ENCODE data around the gene CRB3.

CRB3 gene

GRCh38 chr19:6470173-6470572, 6.1 kb downstream of the CRB3 start:
- no peak for DNase-seq

GRCh38 chr19:6471076-6471475, 7.0 kb downstream of the CRB3 start:
- DNase-seq, result no peak

GRCh38 chr19:6472713-6473112, 8.6 kb downstream of the CRB3 start:
- no peak for DNase-seq

GRCh38 chr19:6473647-6474046, 9.6 kb downstream of the CRB3 start:
- DNase-seq, result no peak

GRCh38 chr19:6475321-6476108, 11.4 kb downstream of the CRB3 start:
- no peak for DNase-seq

GRCh38 chr19:6476155-6476895, 12.3 kb downstream of the CRB3 start:
- DNase-seq, result peak; percentile 93

- DNase-seq, result no peak
Observed at GRCh38 chr19:6476896-6477431, 12.9 kb downstream of the CRB3 start.

- no peak for DNase-seq
Observed at GRCh38 chr19:6478815-6479214, 14.7 kb downstream of the CRB3 start.

- DNase-seq, result no peak
Observed at GRCh38 chr19:6479836-6480398, 15.8 kb downstream of the CRB3 start.

- DNase-seq, result no peak
Observed at GRCh38 chr19:6480848-6481415, 16.9 kb downstream of the CRB3 start.

- peak; percentile 81 for DNase-seq
Observed at GRCh38 chr19:6481541-6482342, 17.7 kb downstream of the CRB3 start, which contains the start of gene DENND1C. Gene DENND1C, minus strand, starts transcription at chr19:6481787. Its CDS starts 92 bp downstream, at chr19:6481695.

GRCh38 chr19:6482343-6482686, 18.2 kb downstream of the CRB3 start:
- DNase-seq, result no peak

- DNase-seq, result no peak
Observed at GRCh38 chr19:6483235-6483634, 19.2 kb downstream of the CRB3 start.

- DNase-seq, result no peak
Observed at GRCh38 chr19:6484230-6484629, 20.2 kb downstream of the CRB3 start.

GRCh38 chr19:6484831-6485230, 20.8 kb downstream of the CRB3 start:
- no peak for DNase-seq

GRCh38 chr19:6489278-6490061, 25.4 kb downstream of the CRB3 start:
- no peak for DNase-seq

GRCh38 chr19:6490134-6490533, 26.1 kb downstream of the CRB3 start:
- no peak for DNase-seq

- no peak for DNase-seq
Observed at GRCh38 chr19:6491802-6492592, 27.9 kb downstream of the CRB3 start.

- no peak for DNase-seq
Observed at GRCh38 chr19:6494438-6495036, 30.5 kb downstream of the CRB3 start.

- no peak for DNase-seq
Observed at GRCh38 chr19:6495947-6496346, 31.9 kb downstream of the CRB3 start.
